HCT116 (cell line): ENCODE data around the gene AHRR. TPM values are rescaled to one million over a fixed set of nuclear protein-coding genes. Genes with fewer than 3 reads are reported as not detected.

Experiments used
- ATAC-seq: fragments of 200-7000 bp; cut with Tn5 transposase; 2 replicates; pipeline ENCODE4 v1.9.1; 2020; ENCODE audit warnings: mild to moderate bottlenecking, moderate library complexity
- BruUV-seq: library from RNA; stranded (reverse); fragments of 400-500 nt; replicated peaks from 2 replicates; lab custom pipeline; 2021; lab: Mats Ljungman, UMichigan
- CTCF ChIA-PET: fragments of 300-600 bp; sonication (Branson Sonifier 250); formaldehyde crosslinking; loops from one replicate; lab custom pipeline; 2021; ENCODE audit warnings: antibody characterized with exemption; lab: Charles Lee
- POLR2A ChIA-PET: fragments of 300-600, 350-600 bp; sonication (Branson Sonifier 250); formaldehyde crosslinking; loops from one replicate; lab custom pipeline; 2021; ENCODE audit warnings: antibody characterized with exemption; lab: Charles Lee
- RAD21 ChIA-PET, 2 experiments: fragments of 300-600 bp; sonication (Branson Sonifier 250); formaldehyde crosslinking; loops; one replicate each; lab custom pipeline; 2023; ENCODE audit warnings: low total read pairs in 2 of 2; ENCODE audit not compliant: uncharacterized antibody in 2 of 2, unreplicated experiment in 2 of 2, low non-redundant PET in 1 of 2; lab: Charles Lee
- DNase-seq: peaks from one replicate; pipeline ENCODE4 v3.0.0-alpha.2; 2010; ENCODE audit warnings: low read depth, low spot score
- H2AFZ ChIP-seq: fragments of 200-600 bp; shearing (Covaris generic), sonication (generic); 2 replicates; pipeline ENCODE4 v1.6.1; 2017; ENCODE audit warnings: low read depth, mixed run types, mixed read lengths, antibody characterized with exemption, low read length; ENCODE audit not compliant: poor library complexity, severe bottlenecking
- H3K27ac ChIP-seq: 2 replicates; pipeline ENCODE4 v1.5.1; 2012; ENCODE audit warnings: low read depth, low read length
- H3K27me3 ChIP-seq: fragments of 200-600 bp; sonication (generic); 2 replicates; pipeline ENCODE4 v1.6.1; 2016; ENCODE audit warnings: mixed run types, low read length, mixed read lengths; ENCODE audit not compliant: insufficient read depth
- H3K36me3 ChIP-seq, 2 experiments: fragments of 200-500 bp in 1 of 2; fragments of 200-600 bp in 1 of 2; sonication (Bioruptor generic) in 1 of 2; sonication (generic) in 1 of 2; 2 replicates each; pipeline versions ENCODE4 v1.5.1 to v1.6.1; 2014 to 2016; ENCODE audit warnings: low read length in 2 of 2, inconsistent platforms in 1 of 2, mixed read lengths in 1 of 2, mixed run types in 1 of 2; ENCODE audit not compliant: insufficient read depth in 2 of 2, control insufficient read depth in 1 of 2
- H3K4me1 ChIP-seq, 2 experiments: fragments of 200-600 bp in 1 of 2; sonication (generic) in 1 of 2; 2 replicates each; pipeline versions ENCODE4 v1.5.1 to v1.6.1; 2012 to 2017; ENCODE audit warnings: low read length in 2 of 2, inconsistent platforms in 1 of 2, mild to moderate bottlenecking in 1 of 2, mixed read lengths in 1 of 2, mixed run types in 1 of 2, moderate library complexity in 1 of 2; ENCODE audit not compliant: insufficient read depth in 2 of 2, control insufficient read depth in 1 of 2
- H3K4me2 ChIP-seq: fragments of 200-600 bp; sonication (generic); 2 replicates; pipeline ENCODE4 v1.6.1; 2017; ENCODE audit warnings: mixed run types, low read length, mixed read lengths
- H3K4me3 ChIP-seq, 2 experiments: fragments of 200-600 bp in 1 of 2; sonication (generic) in 1 of 2; replicated peaks in 1 of 2; 2 replicates each; pipeline ENCODE4 v1.5.1; 2011 to 2016; ENCODE audit warnings: low read length in 2 of 2, control low read depth in 1 of 2, low read depth in 1 of 2, mild to moderate bottlenecking in 1 of 2, mixed read lengths in 1 of 2, mixed run types in 1 of 2
- H3K79me2 ChIP-seq: fragments of 200-600 bp; sonication (generic); 2 replicates; pipeline ENCODE4 v1.6.1; 2017; ENCODE audit warnings: mild to moderate bottlenecking, mixed run types, low read length, moderate library complexity, mixed read lengths; ENCODE audit not compliant: insufficient read depth
- H3K9ac ChIP-seq: fragments of 200-600 bp; sonication (generic); 2 replicates; pipeline ENCODE4 v1.6.1; 2016; ENCODE audit warnings: low read length, mixed read lengths
- H3K9me2 ChIP-seq: fragments of 200-600 bp; sonication (generic), shearing (Covaris generic); 2 replicates; pipeline ENCODE4 v1.6.1; 2017; ENCODE audit warnings: mixed run types, mild to moderate bottlenecking, moderate library complexity; ENCODE audit not compliant: insufficient read depth
- H3K9me3 ChIP-seq, 2 experiments: fragments of 200-500 bp in 1 of 2; fragments of 200-600 bp in 1 of 2; sonication (Bioruptor generic) in 1 of 2; sonication (generic) in 1 of 2; 2 replicates each; pipeline ENCODE4 v1.6.1; 2014 to 2017; ENCODE audit warnings: low read length in 2 of 2, mixed read lengths in 2 of 2, inconsistent platforms in 1 of 2, low read depth in 1 of 2, mild to moderate bottlenecking in 1 of 2, mixed run types in 1 of 2, moderate library complexity in 1 of 2; ENCODE audit not compliant: control insufficient read depth in 1 of 2, insufficient read depth in 1 of 2
- H4K20me1 ChIP-seq: fragments of 200-600 bp; sonication (generic), shearing (Covaris generic); 2 replicates; pipeline ENCODE4 v1.6.1; 2017; ENCODE audit warnings: mixed run types, mild to moderate bottlenecking, moderate library complexity; ENCODE audit not compliant: insufficient read depth
- CEBPB ChIP-seq: IDR thresholded peaks from 2 replicates; pipeline ENCODE4 v1.6.1; 2012; ENCODE audit warnings: low read depth
- EGR1 ChIP-seq: IDR thresholded peaks from 2 replicates; pipeline ENCODE4 v1.6.1; 2012; ENCODE audit warnings: low read depth
- ELF1 ChIP-seq: IDR thresholded peaks from 2 replicates; pipeline ENCODE4 v1.6.1; 2012; ENCODE audit warnings: low read depth, borderline replicate concordance
- JUND ChIP-seq: IDR thresholded peaks from 2 replicates; pipeline ENCODE4 v1.6.1; 2012
- SIN3A ChIP-seq: IDR thresholded peaks from 2 replicates; pipeline ENCODE4 v1.6.1; 2012; ENCODE audit warnings: low read depth
- TCF7L2 ChIP-seq: IDR thresholded peaks from 2 replicates; pipeline ENCODE4 v1.7.0; 2011; ENCODE audit warnings: borderline replicate concordance, inconsistent platforms; ENCODE audit not compliant: insufficient read depth, insufficient read length; ENCODE audit errors: extremely low read depth
- ZFX ChIP-seq: fragments of 450-650 bp; IDR thresholded peaks from 2 replicates; pipeline ENCODE4 v1.6.1; 2017
- ZNF274 ChIP-seq: fragments of 200-500 bp; sonication (Bioruptor generic); IDR thresholded peaks from 2 replicates; pipeline ENCODE4 v1.6.1; 2014; ENCODE audit warnings: mild to moderate bottlenecking, low read depth, low read length, inconsistent platforms
- intact Hi-C: fragments of 100-400 bp; cut with micrococcal nuclease; formaldehyde crosslinking; loops from 2 replicates; pipeline ENCODE4 v1.10.0; 2022
- total RNA-seq: library from RNA; stranded (reverse); gene quantifications from one replicate; pipeline ENCODE4 v1.2.1, GENCODE V29; 2021; ENCODE audit not compliant: unreplicated experiment

The AHRR gene
- total RNA-seq, 1 experiment from 2014 or later = 12.7 TPM

- H3K4me1 ChIP-seq = peaks cover 16 to 58% of the 10 kb centered on the region in 2 experiments
- H3K27ac ChIP-seq = peak overlapping the region; percentile 56; the same call in 1 of the 2 replicates
- intact Hi-C loops = no loop called here
- H3K4me2 ChIP-seq = peak overlapping the region; percentile 85
- BruUV-seq = TSS peak; percentile 26
- H3K9me2 ChIP-seq = no peaks in the 10 kb centered on the region
- H3K9me3 ChIP-seq = no peaks in the 10 kb centered on the region
- RAD21 ChIA-PET = no interaction called here
- no peaks in the 10 kb centered on the region for H3K36me3 ChIP-seq
- H3K4me3 ChIP-seq = peak overlapping the region; percentile 15 to 55; a peak in 3 of 4 replicates
- POLR2A ChIA-PET = no interaction called here
- CTCF ChIA-PET = no interaction called here
- no peaks in the 10 kb centered on the region; the same call in 1 of the 2 replicates for H3K79me2 ChIP-seq
- TF ChIP-seq ZFX (0 out of 2 replicates have a peak, but pooled peaks have one; percentile 24), SIN3A (no peak)
- TF ChIP-seq, all 23 proteins: peak for 1
- Histone ChIP-seq H3K9ac (peak overlapping the region; percentile 73), H2AFZ (no peak overlapping the region), H4K20me1 (no peaks in the 10 kb centered on the region), H3K27me3 (no peaks in the 10 kb centered on the region)
- ATAC-seq (peak; percentile 64), DNase-seq (no peak)
Measured at GRCh38 chr5:372996-373709, 51.6 kb downstream of the AHRR start.

DNA sequence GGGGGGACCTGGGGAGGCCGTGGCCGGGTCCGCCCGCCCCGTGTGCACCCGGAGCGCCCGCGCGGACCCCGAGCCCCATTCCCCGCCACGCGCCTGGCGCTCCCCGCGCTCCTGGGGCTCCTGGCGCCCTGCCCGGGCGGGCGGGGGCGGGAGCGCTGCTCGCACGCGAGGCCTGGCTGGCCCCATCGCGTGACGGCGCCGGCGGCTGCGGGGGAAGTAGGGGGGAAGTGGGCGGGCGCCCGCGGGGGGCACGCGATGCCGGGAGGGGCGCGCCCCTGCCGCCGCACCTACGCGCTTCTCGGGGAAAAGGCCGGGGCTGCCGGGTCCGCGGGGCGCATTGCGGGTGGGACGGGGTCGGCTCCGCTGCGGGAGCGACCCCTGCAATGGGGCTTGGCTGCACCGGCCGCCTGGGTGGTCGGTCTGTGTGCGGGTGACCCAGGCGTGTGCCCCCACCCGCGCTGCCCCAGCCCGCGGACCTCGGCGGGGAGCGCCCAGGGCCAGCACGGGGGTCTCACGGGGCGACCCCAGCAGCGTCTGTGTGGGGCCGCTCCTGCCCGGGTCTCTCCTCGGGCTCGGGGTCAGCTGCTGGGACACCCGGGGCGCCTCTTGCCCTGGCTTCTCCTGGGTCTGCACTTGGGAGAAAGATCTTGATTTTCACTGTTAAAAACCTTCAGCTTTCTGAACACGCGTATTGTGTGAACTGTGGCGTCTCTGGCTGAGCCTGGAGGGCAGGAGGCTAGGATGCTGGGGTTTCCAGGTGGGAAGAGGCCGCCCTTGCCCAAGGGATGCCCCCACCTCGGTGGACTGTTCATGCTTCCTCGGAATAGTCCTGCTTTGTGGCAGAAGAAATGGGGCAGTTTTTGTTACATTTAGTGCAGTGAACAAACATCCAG, 52.4 kb downstream of the AHRR start:
- Histone ChIP-seq H4K20me1 (no peaks in the 10 kb centered on the region), H3K79me2 (no peaks in the 10 kb centered on the region; the same call in 1 of the 2 replicates), H3K9me3 (no peaks in the 10 kb centered on the region), H3K27ac (peak overlapping the region; percentile 56; the same call in 1 of the 2 replicates), H3K36me3 (no peaks in the 10 kb centered on the region), H3K9me2 (no peaks in the 10 kb centered on the region), H3K4me2 (peak overlapping the region; percentile 85), H2AFZ (no peak overlapping the region), H3K9ac (peak overlapping the region; percentile 73), H3K4me1 (peaks cover 16 to 66% of the 10 kb centered on the region in 2 experiments), H3K4me3 (peak overlapping the region; percentile 17 to 55), H3K27me3 (no peaks in the 10 kb centered on the region)
- intact Hi-C loops = no loop called here
- BruUV-seq = TSS peak; percentile 52
- ChIA-PET RAD21 (no interaction called here), POLR2A (no interaction called here), CTCF (no interaction called here)
- DNase-seq (no peak), ATAC-seq (peak; percentile 63)
- TF ChIP-seq TCF7L2 (peak; percentile 44), EGR1 (0 out of 2 replicates have a peak, but pooled peaks have one; percentile 27), ZNF274 (no peak), CEBPB (no peak), JUND (no peak), ELF1 (no peak)
